ENCODE results near the gene REXO4. TPM values are rescaled to one million over a fixed set of nuclear protein-coding genes. Genes with fewer than 3 reads are reported as not detected.

The REXO4 gene
- total RNA-seq, 2 experiments from 2014 or later = 21.2 to 24.1 TPM

DNA sequence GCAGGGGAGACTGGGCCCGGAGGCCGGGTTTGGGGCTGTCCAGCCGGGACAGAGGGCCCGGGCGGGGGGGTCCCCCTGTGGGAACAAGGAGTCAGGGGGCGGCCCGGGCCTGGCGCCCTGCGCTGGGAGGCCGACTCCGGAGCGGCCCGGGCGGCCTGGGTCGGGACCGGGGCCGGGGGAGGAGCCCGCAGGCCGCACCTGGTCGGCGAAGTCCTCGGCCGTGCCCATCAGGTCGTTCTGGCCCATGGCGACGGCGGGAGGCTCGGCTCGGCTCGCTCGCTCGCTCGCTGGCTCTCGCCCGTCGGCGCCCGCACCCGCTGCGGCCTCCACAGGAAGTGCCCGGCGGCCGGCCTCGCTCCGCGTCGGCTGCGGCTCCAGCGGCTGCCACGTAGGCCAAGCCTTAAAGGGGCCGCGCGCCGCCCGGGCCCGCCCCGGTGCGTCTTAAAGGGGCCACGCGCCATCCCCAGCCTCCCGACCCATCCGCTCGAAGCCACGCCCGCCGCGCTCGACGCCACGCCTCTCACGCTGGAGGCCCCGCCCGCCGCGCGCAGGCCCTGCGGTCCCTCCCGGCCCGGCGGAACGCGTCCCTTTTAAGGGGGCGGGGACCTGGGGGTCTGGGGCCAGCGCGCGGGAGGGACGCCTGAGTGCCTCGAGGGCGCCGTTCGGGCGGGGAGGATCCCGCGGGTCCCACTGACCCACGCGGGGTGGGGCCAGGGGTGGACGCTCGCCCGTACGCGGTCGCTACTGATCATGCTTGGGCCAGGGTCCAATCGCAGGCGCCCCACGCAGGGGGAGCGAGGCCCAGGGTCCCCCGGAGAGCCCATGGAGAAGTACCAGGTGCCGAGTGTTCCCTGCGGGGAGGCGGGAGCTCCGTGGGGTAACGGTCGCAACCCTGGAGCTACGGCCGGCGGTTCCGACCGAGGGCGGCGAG lies 41.8 kb downstream of the REXO4 start, which contains the start of the genes STKLD1 and SURF4:
Gene STKLD1 (plus strand): TSS at position 643 of the 931 bp plus-strand sequence. CDS start 108 bp downstream, at position 751.
Gene SURF4 (minus strand): TSS at position 337 of the 931 bp plus-strand sequence. CDS start 91 bp downstream, at position 246.
- Mint-ChIP-seq H3K36me3 (ENCODE audit: low read depth) (peaks cover 26% of the 10 kb centered on the region), H3K4me1 (peaks cover 45% of the 10 kb centered on the region), H3K27ac (peak within 1 kb of the TSS; percentile 97), H3K4me3 (peak within 1 kb of the TSS; percentile 91), H3K27me3 (peaks cover 2% of the 10 kb centered on the region), H3K9me3 (no peaks in the 10 kb centered on the region)
- ChIA-PET CTCF (interaction anchor here (0.9 to 1.9 kb wide), 7 partner anchors 8 to 110 kb away, joined by 3 to 6 read pairs (median 4); partner anchors contain the start of genes CACFD1, SURF1 and SURF2), POLR2A (interaction anchor here (0.6 to 1.4 kb wide), 2 partner anchors 28 to 992 kb away, joined by 3 to 5 read pairs; partner anchors contain the start of genes MED22 and RPL7A)
- peak; percentile 93 for DNase-seq

DNA sequence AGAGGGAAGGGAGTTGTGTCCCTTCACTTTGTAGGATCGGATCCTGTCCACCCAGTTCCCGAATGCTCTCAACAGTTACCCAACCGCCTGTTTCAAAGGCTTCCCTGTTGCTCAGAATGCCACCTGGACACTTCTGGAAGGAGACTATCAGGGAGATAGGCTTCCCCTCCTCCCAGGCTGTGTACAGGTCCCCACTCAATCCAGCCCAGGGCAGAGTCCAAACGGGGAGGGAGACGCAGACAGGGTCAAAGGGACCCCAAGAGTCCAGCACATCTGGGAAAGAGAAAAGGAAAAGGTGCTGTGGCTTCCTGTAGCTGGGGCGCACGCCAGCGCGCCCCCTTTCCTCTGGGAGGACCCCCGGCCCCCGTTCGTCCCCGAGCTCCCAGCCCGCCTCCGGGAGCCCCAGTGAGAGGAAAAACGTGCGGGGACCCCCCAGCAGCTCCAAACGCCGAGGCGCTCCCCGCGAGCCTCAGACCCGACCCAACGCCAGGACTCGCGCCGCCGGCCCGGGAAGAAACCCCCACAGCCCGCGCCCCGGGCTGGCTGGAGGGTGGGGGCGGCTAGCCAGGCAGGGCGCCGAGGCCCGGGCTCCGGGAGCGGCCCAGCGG lies 42.6 kb downstream of the REXO4 start:
- Mint-ChIP-seq H3K9me3 (no peaks in the 10 kb centered on the region), H3K27me3 (peaks cover 2% of the 10 kb centered on the region), H3K36me3 (ENCODE audit: low read depth) (peaks cover 31% of the 10 kb centered on the region), H3K27ac (peak overlapping the region; percentile 97), H3K4me3 (peak overlapping the region; percentile 91), H3K4me1 (peaks cover 52% of the 10 kb centered on the region)
- POLR2A ChIA-PET = interaction anchor here (1.0 kb wide), 1 partner anchor 27 kb away, joined by 3 read pairs; the partner anchor contains the start of genes MED22 and RPL7A
- CTCF ChIA-PET = interaction anchor here (1.2 to 2.2 kb wide), 4 partner anchors 10 to 136 kb away, joined by 4 to 6 read pairs (median 4); no protein-coding TSS in a partner anchor
- DNase-seq = peak; percentile 15

DNA sequence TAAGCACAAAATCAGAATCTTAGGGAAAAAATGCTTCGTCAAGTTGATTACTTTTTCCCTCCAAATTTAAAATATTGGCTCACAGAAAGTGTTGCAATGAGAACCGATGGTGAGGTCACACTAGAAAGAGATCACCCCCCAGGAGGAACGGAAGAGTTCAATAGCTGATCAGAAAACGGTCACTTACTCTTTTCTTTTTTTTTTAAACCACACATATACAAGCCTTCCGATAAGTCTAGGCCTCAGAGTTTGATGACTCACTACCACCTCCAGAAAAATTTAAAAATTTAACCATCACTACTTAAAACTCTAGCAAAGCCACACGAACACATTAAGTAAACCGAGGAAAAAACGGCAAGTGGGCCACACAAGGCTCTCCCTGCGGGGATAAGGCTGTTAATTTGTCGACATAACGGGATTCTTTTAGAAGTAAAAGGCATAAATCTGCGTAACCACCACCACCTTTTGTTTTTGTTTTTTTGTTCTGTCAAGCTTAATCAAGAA lies 43.1 kb downstream of the REXO4 start:
- CTCF ChIA-PET = interaction anchor here (0.9 to 2.2 kb wide), 6 partner anchors 10 to 135 kb away, joined by 3 to 6 read pairs (median 4); no protein-coding TSS in a partner anchor
- Mint-ChIP-seq H3K4me1 (peaks cover 58% of the 10 kb centered on the region), H3K4me3 (peak overlapping the region; percentile 91), H3K36me3 (ENCODE audit: low read depth) (peaks cover 35% of the 10 kb centered on the region), H3K27ac (peak overlapping the region; percentile 97), H3K9me3 (no peaks in the 10 kb centered on the region), H3K27me3 (peaks cover 2% of the 10 kb centered on the region)
- peak; percentile 38 for DNase-seq
- POLR2A ChIA-PET = interaction anchor here (1.0 to 1.5 kb wide), 2 partner anchors 19 to 27 kb away, joined by 3 to 6 read pairs; partner anchors contain the start of genes MED22 and RPL7A

GRCh38 chr9:133372144-133372543 lies 45.7 kb downstream of the REXO4 start:
- Mint-ChIP-seq H3K27me3 (peaks cover under 1% of the 10 kb centered on the region), H3K27ac (peak overlapping the region; percentile 92), H3K4me3 (peak overlapping the region; percentile 69), H3K36me3 (ENCODE audit: low read depth) (peaks cover 47% of the 10 kb centered on the region), H3K9me3 (no peaks in the 10 kb centered on the region), H3K4me1 (peaks cover 64% of the 10 kb centered on the region)
- CTCF ChIA-PET = interaction anchor here (1.0 to 2.8 kb wide), 8 partner anchors 10 to 33 kb away, joined by 3 to 11 read pairs (median 8); partner anchors contain the start of genes MED22, RPL7A, SURF1 and SURF2
- POLR2A ChIA-PET = interaction anchor here (2.2 kb wide), 1 partner anchor 23 kb away, joined by 17 read pairs; the partner anchor contains the start of genes MED22 and RPL7A
- DNase-seq = no peak

DNA sequence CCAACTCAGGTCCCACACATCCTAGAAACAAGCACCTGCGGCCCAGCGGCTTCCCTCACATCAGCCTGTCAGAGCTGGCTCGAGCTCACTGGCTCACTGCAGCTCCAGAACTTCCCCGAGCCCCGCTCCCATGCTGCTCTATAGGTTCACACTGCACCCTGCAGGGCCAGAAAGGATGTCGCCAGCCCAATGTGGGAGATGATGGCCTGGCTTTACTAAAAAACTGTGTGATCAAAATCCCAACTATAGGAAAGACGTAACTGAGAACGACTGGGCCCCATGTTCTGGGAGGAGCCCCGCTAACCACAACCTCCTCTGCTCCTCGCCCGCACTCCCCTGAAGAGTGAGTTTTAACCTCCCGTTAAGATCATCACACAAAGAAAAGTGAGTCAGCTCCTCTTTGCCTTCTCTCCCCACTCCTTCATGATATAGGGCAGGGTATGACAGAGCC lies 46.5 kb downstream of the REXO4 start:
- ChIA-PET CTCF (interaction anchor here (0.8 to 2.8 kb wide), 10 partner anchors 9 to 34 kb away, joined by 3 to 11 read pairs (median 6); partner anchors contain the start of genes MED22, RPL7A, SURF1 and SURF2), POLR2A (interaction anchor here (0.6 to 2.2 kb wide), 3 partner anchors 15 to 38 kb away, joined by 5 to 17 read pairs (median 7); partner anchors contain the start of genes MED22, RPL7A, SURF1 and SURF2)
- Mint-ChIP-seq H3K4me3 (peak overlapping the region; percentile 69), H3K9me3 (no peaks in the 10 kb centered on the region), H3K27me3 (no peaks in the 10 kb centered on the region), H3K36me3 (ENCODE audit: low read depth) (peaks cover 50% of the 10 kb centered on the region), H3K27ac (peak overlapping the region; percentile 92), H3K4me1 (peaks cover 66% of the 10 kb centered on the region)
- peak; percentile 70 for DNase-seq

DNA sequence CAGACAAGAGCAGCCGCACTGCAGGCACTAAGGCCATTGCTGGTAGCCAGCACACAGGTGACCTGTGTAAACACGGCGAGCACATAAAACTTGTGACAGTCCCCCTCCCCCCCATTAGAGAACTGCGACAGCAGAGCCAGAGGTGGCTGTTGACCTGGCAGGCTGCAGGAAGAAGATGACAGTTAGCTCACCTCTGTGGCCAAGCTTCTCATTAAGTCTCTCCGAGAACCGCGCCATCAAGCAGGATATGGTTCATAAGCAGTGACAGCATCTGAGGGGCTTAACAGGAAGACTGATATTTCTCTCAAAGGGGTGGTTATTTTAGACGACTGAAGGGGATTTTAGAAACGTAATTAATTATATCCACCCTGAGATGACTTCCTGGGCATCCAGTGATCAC lies 47.1 kb downstream of the REXO4 start:
- CTCF ChIA-PET = interaction anchor here (0.8 to 2.8 kb wide), 8 partner anchors 12 to 35 kb away, joined by 3 to 11 read pairs (median 8); partner anchors contain the start of genes MED22, RPL7A, SURF1 and SURF2
- Mint-ChIP-seq H3K4me1 (peaks cover 70% of the 10 kb centered on the region), H3K27ac (peak overlapping the region; percentile 92), H3K9me3 (no peaks in the 10 kb centered on the region), H3K27me3 (no peaks in the 10 kb centered on the region), H3K36me3 (ENCODE audit: low read depth) (peaks cover 56% of the 10 kb centered on the region), H3K4me3 (peak overlapping the region; percentile 69)
- POLR2A ChIA-PET = interaction anchor here (0.6 to 2.2 kb wide), 3 partner anchors 14 to 38 kb away, joined by 5 to 17 read pairs (median 7); partner anchors contain the start of genes MED22, RPL7A, SURF1 and SURF2
- DNase-seq = peak; percentile 57

- Mint-ChIP-seq H3K4me3 (peak overlapping the region; percentile 69), H3K4me1 (peaks cover 71% of the 10 kb centered on the region), H3K27me3 (no peaks in the 10 kb centered on the region), H3K27ac (peak overlapping the region; percentile 92), H3K36me3 (ENCODE audit: low read depth) (peaks cover 61% of the 10 kb centered on the region), H3K9me3 (no peaks in the 10 kb centered on the region)
- ChIA-PET POLR2A (interaction anchor here (0.6 to 2.2 kb wide), 2 partner anchors 21 to 582 kb away, joined by 12 to 17 read pairs; partner anchors contain the start of genes MED22 and RPL7A), CTCF (interaction anchor here (1.7 to 2.8 kb wide), 5 partner anchors 11 to 27 kb away, joined by 5 to 11 read pairs (median 8); partner anchors contain the start of genes MED22, RPL7A, SURF1 and SURF2)
- DNase-seq = no peak
Measured at GRCh38 chr9:133369933-133370332, 47.9 kb downstream of the REXO4 start.

DNA sequence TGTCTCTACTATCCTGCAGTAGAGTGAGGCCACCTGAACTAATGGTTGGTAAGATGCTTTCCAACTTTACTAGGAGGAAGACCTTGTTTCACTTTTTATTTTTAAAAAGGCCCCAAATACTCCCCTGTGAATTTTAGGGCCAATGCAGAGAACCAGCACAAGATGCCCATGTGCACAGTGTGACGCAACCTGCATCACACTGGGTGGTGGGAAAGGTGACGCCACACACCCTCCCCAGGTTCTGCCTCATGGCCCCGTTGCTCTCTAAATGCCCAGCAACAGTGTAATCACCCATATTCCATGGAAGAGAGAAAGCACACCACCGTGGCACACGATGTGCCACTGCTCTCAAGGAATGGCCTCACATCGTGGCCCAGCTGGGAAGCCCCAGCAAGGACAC lies 48.4 kb downstream of the REXO4 start:
- DNase-seq = no peak
- Mint-ChIP-seq H3K9me3 (no peaks in the 10 kb centered on the region), H3K27me3 (no peaks in the 10 kb centered on the region), H3K4me1 (peaks cover 66% of the 10 kb centered on the region), H3K4me3 (peak overlapping the region; percentile 69), H3K27ac (peak overlapping the region; percentile 92), H3K36me3 (ENCODE audit: low read depth) (peaks cover 57% of the 10 kb centered on the region)
- POLR2A ChIA-PET = interaction anchor here (0.6 kb wide), 1 partner anchor 581 kb away, joined by 12 read pairs; no protein-coding TSS in a partner anchor
- CTCF ChIA-PET = interaction anchor here (2.4 kb wide), 1 partner anchor 10 kb away, joined by 8 read pairs; no protein-coding TSS in a partner anchor

- Mint-ChIP-seq H3K4me1 (peaks cover 63% of the 10 kb centered on the region), H3K36me3 (ENCODE audit: low read depth) (peaks cover 61% of the 10 kb centered on the region), H3K27me3 (no peaks in the 10 kb centered on the region), H3K9me3 (no peaks in the 10 kb centered on the region), H3K27ac (peak overlapping the region; percentile 92), H3K4me3 (no peak overlapping the region)
- no peak for DNase-seq
- CTCF ChIA-PET = interaction anchor here (0.6 to 1.6 kb wide), 2 partner anchors 8 to 13 kb away, joined by 3 to 4 read pairs; partner anchors contain the start of gene STKLD1
- POLR2A ChIA-PET = no interaction called here
Measured at GRCh38 chr9:133368249-133368881, 49.4 kb downstream of the REXO4 start.

DNA sequence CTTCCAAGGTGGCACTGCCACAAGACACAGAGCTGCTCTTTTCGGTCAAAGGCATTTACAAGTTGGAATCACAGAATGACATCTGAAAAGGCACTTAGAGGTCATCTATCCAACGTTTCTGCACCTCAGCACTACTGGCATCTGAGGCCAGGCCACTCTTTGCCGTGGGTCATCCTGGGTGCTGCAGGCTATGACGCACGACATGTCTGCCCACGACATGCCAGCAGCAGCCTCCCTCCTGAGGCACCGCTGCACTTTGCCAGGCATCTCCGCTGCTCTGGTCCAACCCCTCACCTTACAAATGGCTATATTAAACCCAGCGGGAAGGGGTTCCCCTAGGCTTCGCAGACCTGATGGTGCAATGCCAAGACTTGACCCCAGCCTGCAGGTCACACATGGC lies 50.0 kb downstream of the REXO4 start:
- Mint-ChIP-seq H3K4me1 (peaks cover 57% of the 10 kb centered on the region), H3K36me3 (ENCODE audit: low read depth) (peaks cover 63% of the 10 kb centered on the region), H3K4me3 (no peak overlapping the region), H3K27ac (no peak overlapping the region), H3K27me3 (no peaks in the 10 kb centered on the region), H3K9me3 (no peaks in the 10 kb centered on the region)
- ChIA-PET CTCF (interaction anchor here (1.6 kb wide), 1 partner anchor 9 kb away, joined by 4 read pairs; the partner anchor contains the start of gene STKLD1), POLR2A (no interaction called here)
- DNase-seq = no peak

GRCh38 chr9:133367221-133367620 lies 50.6 kb downstream of the REXO4 start:
- peaks cover 61% of the 10 kb centered on the region for H3K36me3 Mint-ChIP-seq (ENCODE audit: low read depth)
- POLR2A ChIA-PET = no interaction called here
- CTCF ChIA-PET = interaction anchor here (1.3 to 1.6 kb wide), 3 partner anchors 9 to 37 kb away, joined by 4 to 6 read pairs (median 6); partner anchors contain the start of genes STKLD1, SURF1 and SURF2
- H3K4me1 Mint-ChIP-seq = peaks cover 51% of the 10 kb centered on the region
- H3K27me3 Mint-ChIP-seq = no peaks in the 10 kb centered on the region
- no peak overlapping the region for H3K4me3 Mint-ChIP-seq
- no peak overlapping the region for H3K27ac Mint-ChIP-seq
- DNase-seq = no peak
- no peaks in the 10 kb centered on the region for H3K9me3 Mint-ChIP-seq

Measured in activated CD4-positive, alpha-beta T cell treated with anti-CD3 and anti-CD28 coated beads, Interleukin-2, amount 10 ng/mL, durations not matched to agents 7 days and 5 days (primary cell).